SH-SY5Y (cell line): ENCODE measurements around the gene CLP1.

ENCODE experiments used
- GATA2 ChIP-seq: IDR thresholded peaks from 2 replicates; pipeline ENCODE4 v1.6.1; 2011; ENCODE audit warnings: mild to moderate bottlenecking, low read depth, low read length
- GATA3 ChIP-seq: IDR thresholded peaks from 2 replicates; pipeline ENCODE4 v1.6.1; 2011; ENCODE audit warnings: low read depth, mild to moderate bottlenecking, low read length, moderate library complexity

GRCh38 chr11:57639321-57640067, 18.1 kb upstream of the CLP1 start:
- TF ChIP-seq GATA2 = no peak
- TF ChIP-seq GATA3 = no peak
